K562 (cell line): Measurements from ENCODE around the gene THOC1. TPM values are rescaled to one million over a fixed set of nuclear protein-coding genes. Genes with fewer than 3 reads are reported as not detected.

Source experiments
- ATAC-seq: fragments of 200-7000 bp; cut with Tn5 transposase; 3 replicates; pipeline ENCODE4 v1.9.1; 2020; ENCODE audit warnings: moderate library complexity
- BruUV-seq: library from RNA; stranded (reverse); fragments of 400-500 nt; replicated peaks from 2 replicates; lab custom pipeline; 2021; lab: Mats Ljungman, UMichigan
- CTCF ChIA-PET: fragments of 300-600 bp; formaldehyde crosslinking; extraction: SDS; loops from one replicate; lab custom pipeline; 2021; ENCODE audit warnings: low intra/inter-chr PET ratio; lab: Yijun Ruan, JAX
- POLR2A ChIA-PET: fragments of 300-600, 350-650 bp; sonication (Branson Sonifier 250); formaldehyde crosslinking; extraction: SDS; loops from one replicate; lab custom pipeline; 2021; ENCODE audit warnings: antibody characterized with exemption, inconsistent platforms; lab: Yijun Ruan, JAX
- DNase-seq, 4 experiments: peaks; one replicate each; pipeline versions ENCODE4 v3.0.0 to v3.0.0-alpha.2; 2011 to 2018; ENCODE audit warnings: low spot score in 3 of 4, mixed read lengths in 3 of 4; ENCODE audit errors: extremely low read depth in 1 of 4
- FAIRE-seq: peaks from 2 replicates; lab custom pipeline; 2011; peaks lifted over from hg19 to GRCh38; lab: Jason Lieb, UNC
- H2AFZ ChIP-seq: 2 replicates; pipeline ENCODE4 v1.6.0; 2011; ENCODE audit warnings: low read depth, low read length, control low read depth, inconsistent platforms
- H3K27ac ChIP-seq: fragments of 200-600 bp; 3 replicates; pipeline ENCODE4 v1.8.0; 2011; ENCODE audit warnings: low read depth, mild to moderate bottlenecking, control low read depth, inconsistent platforms, low read length, moderate library complexity, mixed read lengths; ENCODE audit errors: extremely low read depth
- H3K27me3 ChIP-seq, 2 experiments: fragments of 300-600 bp in 1 of 2; 2 replicates in 1 of 2; 3 replicates in 1 of 2; pipeline versions ENCODE4 v1.6.0 to v1.8.0; 2011; ENCODE audit warnings: inconsistent platforms in 2 of 2, low read length in 2 of 2, mild to moderate bottlenecking in 1 of 2, mixed read lengths in 1 of 2, moderate library complexity in 1 of 2; ENCODE audit not compliant: control insufficient read depth in 2 of 2, insufficient read depth in 2 of 2
- H3K36me3 ChIP-seq: fragments of 300-600 bp; 3 replicates; pipeline ENCODE4 v1.8.0; 2011; ENCODE audit warnings: mild to moderate bottlenecking, low read length, inconsistent platforms; ENCODE audit not compliant: control insufficient read depth, insufficient read depth
- H3K4me1 ChIP-seq, 2 experiments: fragments of 200-600 bp in 1 of 2; replicated peaks in 1 of 2; 2 replicates in 1 of 2; 3 replicates in 1 of 2; pipeline versions ENCODE4 v1.5.1 to v1.8.0; 2011; ENCODE audit warnings: inconsistent platforms in 2 of 2, low read length in 2 of 2, mild to moderate bottlenecking in 1 of 2, mixed read lengths in 1 of 2, moderate library complexity in 1 of 2; ENCODE audit not compliant: control insufficient read depth in 2 of 2, insufficient read depth in 2 of 2
- H3K4me2 ChIP-seq: 2 replicates; pipeline ENCODE4 v1.6.1; 2011; ENCODE audit warnings: low read length, control low read depth, inconsistent platforms, mixed read lengths; ENCODE audit not compliant: insufficient read depth
- H3K4me3 ChIP-seq: fragments of 200-600 bp; sonication (generic), shearing (Covaris generic); 2 replicates; pipeline ENCODE4 v1.5.1; 2016; ENCODE audit warnings: control low read depth, inconsistent platforms
- H3K79me2 ChIP-seq: fragments of 200-600 bp; 3 replicates; pipeline ENCODE4 v1.8.0; 2011; ENCODE audit warnings: low read length, inconsistent platforms; ENCODE audit not compliant: control insufficient read depth, insufficient read depth
- H3K9ac ChIP-seq, 2 experiments: 2 replicates each; pipeline versions ENCODE4 v1.6.0 to v1.6.1; 2011; ENCODE audit warnings: low read depth in 2 of 2, low read length in 2 of 2, control low read depth in 1 of 2, inconsistent platforms in 1 of 2, mild to moderate bottlenecking in 1 of 2, mixed read lengths in 1 of 2; ENCODE audit not compliant: insufficient read depth in 1 of 2
- H3K9me1 ChIP-seq: one replicate; pipeline ENCODE4 v1.6.0; 2011; ENCODE audit warnings: inconsistent platforms, mild to moderate bottlenecking, low read length, moderate library complexity; ENCODE audit not compliant: control insufficient read depth, insufficient read depth
- H3K9me3 ChIP-seq: replicated peaks from 2 replicates; pipeline ENCODE4 v1.5.1; 2011; ENCODE audit warnings: low read depth, low read length, inconsistent platforms; ENCODE audit not compliant: control insufficient read depth, insufficient read depth
- H4K20me1 ChIP-seq: replicated peaks from 2 replicates; pipeline ENCODE4 v1.6.1; 2011; ENCODE audit warnings: low read length, inconsistent platforms, mixed read lengths; ENCODE audit not compliant: control insufficient read depth, insufficient read depth
- CHAMP1 ChIP-seq: fragments of 450-650 bp; IDR thresholded peaks from 2 replicates; pipeline ENCODE4 v1.6.1; 2016; ENCODE audit warnings: mild to moderate bottlenecking
- CTCF ChIP-seq, 3 experiments: IDR thresholded peaks in 2 of 3; conservative IDR thresholded peaks in 1 of 3; 2 replicates each; pipeline ENCODE4 v1.5.1; 2011 to 2012; ENCODE audit warnings: low read length in 3 of 3, mild to moderate bottlenecking in 3 of 3, control low read depth in 2 of 3, improper control_type of control experiment in 1 of 3, inconsistent platforms in 1 of 3, low read depth in 1 of 3, mixed read lengths in 1 of 3, moderate library complexity in 1 of 3; ENCODE audit not compliant: insufficient read depth in 2 of 3
- DDX20 ChIP-seq: fragments of 450-650 bp; IDR thresholded peaks from 2 replicates; pipeline ENCODE4 v1.6.1; 2016; ENCODE audit warnings: missing genetic modification characterization, low read depth, mild to moderate bottlenecking, missing compliant biosample characterization, moderate library complexity
- EGR1 ChIP-seq: fragments of 450-650 bp; conservative IDR thresholded peaks from 2 replicates; pipeline ENCODE4 v1.6.1; 2017; ENCODE audit warnings: mild to moderate bottlenecking
- HDAC1 ChIP-seq, 2 experiments: fragments of 450-650 bp; IDR thresholded peaks; 2 replicates each; pipeline ENCODE4 v1.6.1; 2016 to 2017; ENCODE audit warnings: inconsistent platforms in 1 of 2, mild to moderate bottlenecking in 1 of 2, moderate library complexity in 1 of 2
- HMG20A ChIP-seq: fragments of 450-650 bp; formaldehyde crosslinking; conservative IDR thresholded peaks from 2 replicates; pipeline ENCODE4 v1.4.0; 2020; ENCODE audit warnings: mild to moderate bottlenecking, mixed read lengths
- HMG20B ChIP-seq: fragments of 250-450 bp; sonication (Bioruptor Pico); IDR thresholded peaks from 2 replicates; pipeline ENCODE4 v1.5.0; 2021; ENCODE audit warnings: mild to moderate bottlenecking
- MITF ChIP-seq: IDR thresholded peaks from 2 replicates; pipeline ENCODE4 v1.6.1; 2014; ENCODE audit warnings: antibody characterized with exemption
- NELFE ChIP-seq: IDR thresholded peaks from 2 replicates; pipeline ENCODE4 v1.6.1; 2011; ENCODE audit warnings: mild to moderate bottlenecking; ENCODE audit not compliant: insufficient read depth, insufficient read length
- PCBP1 ChIP-seq: fragments of 200-400 bp; formaldehyde crosslinking; IDR thresholded peaks from 2 replicates; pipeline ENCODE4 v1.6.1; 2018; ENCODE audit warnings: mild to moderate bottlenecking, low read depth, low read length; ENCODE audit not compliant: poor library complexity, severe bottlenecking
- SOX6 ChIP-seq: fragments of 450-650 bp; IDR thresholded peaks from 2 replicates; pipeline ENCODE4 v1.6.1; 2014; ENCODE audit warnings: mild to moderate bottlenecking
- STAT5B ChIP-seq: fragments of 250-450 bp; sonication (Bioruptor Pico); IDR thresholded peaks from 2 replicates; pipeline ENCODE4 v1.8.0; 2021; ENCODE audit warnings: mild to moderate bottlenecking, inconsistent platforms
- ZBTB2 ChIP-seq: fragments of 450-650 bp; IDR thresholded peaks from 2 replicates; pipeline ENCODE4 v1.6.1; 2016; ENCODE audit warnings: antibody characterized with exemption
- ZFP91 ChIP-seq: sonication (generic); formaldehyde crosslinking; IDR thresholded peaks from 2 replicates; pipeline ENCODE4 v1.8.0; 2022; ENCODE audit warnings: mild to moderate bottlenecking, missing genetic modification reagents
- ZKSCAN8 ChIP-seq: fragments of 200-800 bp; sonication (Bioruptor generic); IDR thresholded peaks from 2 replicates; pipeline ENCODE4 v1.6.1; 2016; ENCODE audit warnings: missing genetic modification characterization, missing compliant biosample characterization
- WGBS: fragments of 100-300 bp; shearing (Covaris generic); methylation state at CpG from one replicate; pipeline ENCODE4 v1.1.6; 2016; ENCODE audit warnings: low coverage, mixed read lengths; ENCODE audit not compliant: insufficient coverage; ENCODE audit errors: missing lambda C conversion rate; 5-methylcytosine and 5-hydroxymethylcytosine counted together
- in situ Hi-C: fragments of 300-500 bp; cut with MboI; formaldehyde crosslinking; loops from 4 replicates; pipeline ENCODE4 v1.15.0; 2018; ENCODE audit warnings: inconsistent platforms, mixed read lengths
- intact Hi-C: fragments of 100-400 bp; cut with micrococcal nuclease; formaldehyde crosslinking; loops from 2 replicates; pipeline ENCODE4 v1.14.2; 2022
- polyA plus RNA-seq, 8 experiments: library from polyadenylated mRNA; depleted of rRNA in 4 of 8; stranded (reverse) in 5 of 8; unstranded in 3 of 8; fragments of >200 nt; fragmentation: Nextera tagmentation in 2 of 8; fragmentation: Illumina TruSeq in 1 of 8; extraction: Ambion mirVana in 2 of 8; extraction: Trizol in 1 of 8; gene quantifications; 2 replicates each; pipeline versions ENCODE4 v1.2.1 to v1.2.3, GENCODE V29; 2011 to 2014; ENCODE audit warnings: inconsistent platforms in 1 of 8, missing spikeins in 1 of 8
- total RNA-seq, 7 experiments: library from RNA; depleted of rRNA in 6 of 7; stranded (reverse); fragments of >200 nt in 6 of 7; fragmentation: Illumina TruSeq in 2 of 7; extraction: Trizol in 2 of 7; gene quantifications; 2 replicates each; pipeline versions ENCODE4 v1.2.1 to v1.2.3, GENCODE V29; 2011 to 2021; ENCODE audit warnings: low replicate concordance in 1 of 7

THOC1 gene
- total and polyA plus RNA-seq, 9 of the 15 experiments (the other 6 are each of a cell fraction or from before 2014, with no cell fraction given): 71.1 to 143 (median 107) TPM

GRCh38 chr18:172361-172760, 95.5 kb downstream of the THOC1 start:
- intact Hi-C loops: no loop called here
- Histone ChIP-seq H3K36me3 (peaks cover 67% of the 10 kb centered on the region), H3K27ac (no peak overlapping the region), H3K4me1 (no peaks in the 10 kb centered on the region; a peak in 2 of 5 replicates), H3K27me3 (no peaks in the 10 kb centered on the region), H4K20me1 (no peaks in the 10 kb centered on the region), H3K4me3 (no peak overlapping the region), H3K4me2 (no peak overlapping the region), H3K79me2 (peaks cover 34% of the 10 kb centered on the region), H3K9me3 (no peaks in the 10 kb centered on the region), H3K9ac (no peak overlapping the region), H2AFZ (no peak overlapping the region), H3K9me1 (no peaks in the 10 kb centered on the region)
- ChIA-PET CTCF (no interaction called here), POLR2A (interaction anchor here (0.8 to 3.6 kb wide), 3 partner anchors 9 to 13 kb away, joined by 3 to 23 read pairs (median 6); partner anchors contain the start of gene USP14)
- in situ Hi-C loops: no loop called here
- FAIRE-seq (no peak), DNase-seq (no peak), ATAC-seq (no peak)
- BruUV-seq: no TSS peak
- WGBS: 96% methylated on average over 5 of the region's 5 CpGs
- TF ChIP-seq PCBP1 (no peak), DDX20 (no peak), SOX6 (no peak), ZFP91 (CRISPR knock-in tag) (no peak), HMG20A (no peak), ZKSCAN8 (no peak), STAT5B (CRISPR knock-in tag) (no peak), CHAMP1 (no peak), EGR1 (no peak), MITF (no peak), NELFE (no peak), CTCF (IDR thresholded peaks at IDR 0.05 in 2 of 3, conservative IDR thresholded peaks at IDR 0.05 in 1 of 3; ENCODE audit: insufficient read depth in 2 of 3, low read depth in 1 of 3, low read length in 3 of 3) (no peak), HDAC1 (IDR thresholded peaks at IDR 0.05) (no peak), ZBTB2 (no peak), HMG20B (no peak)
